GM12878 (cell line): ENCODE results near the gene MAP3K21. TPM values are rescaled to one million over a fixed set of nuclear protein-coding genes. Genes with fewer than 3 reads are reported as not detected.
A peak's percentile ranks its signal among the peaks of the same experiment; 100 is the strongest.

ENCODE experiments used
- ATAC-seq: fragments of 200-7000 bp; cut with Tn5 transposase; 3 replicates; pipeline ENCODE4 v1.9.1; 2020; ENCODE audit warnings: mild to moderate bottlenecking, moderate library complexity
- BruUV-seq: library from RNA; stranded (reverse); fragments of 400-500 nt; replicated peaks from 2 replicates; lab custom pipeline; 2021; lab: Mats Ljungman, UMichigan
- CTCF ChIA-PET: fragments of 300-600 bp; sonication (Branson Sonifier 250); formaldehyde crosslinking; extraction: SDS; loops from one replicate; lab custom pipeline; 2021; ENCODE audit warnings: inconsistent platforms; lab: Yijun Ruan, JAX
- POLR2A ChIA-PET: fragments of 350-600 bp; formaldehyde crosslinking; extraction: SDS; loops from one replicate; lab custom pipeline; 2021; ENCODE audit warnings: inconsistent platforms; lab: Charles Lee
- RAD21 ChIA-PET: fragments of 300-600 bp; sonication (Branson Sonifier 250); formaldehyde crosslinking; loops from one replicate; lab custom pipeline; 2023; ENCODE audit warnings: antibody characterized with exemption; ENCODE audit not compliant: unreplicated experiment; lab: Charles Lee
- SMC1A ChIA-PET: fragments of 300-600 bp; sonication (Branson Sonifier 250); formaldehyde crosslinking; loops from one replicate; lab custom pipeline; 2023; ENCODE audit not compliant: unreplicated experiment, uncharacterized antibody; lab: Charles Lee
- DNase-seq: peaks from one replicate; pipeline ENCODE4 v3.0.0-alpha.2; 2011; ENCODE audit warnings: low read depth, low spot score
- FAIRE-seq: peaks from 3 replicates; lab custom pipeline; 2011; peaks lifted over from hg19 to GRCh38; lab: Jason Lieb, UNC
- H2AFZ ChIP-seq: 2 replicates; pipeline ENCODE4 v1.6.0; 2011; ENCODE audit warnings: low read depth, low read length, control low read depth; ENCODE audit not compliant: control insufficient read depth
- H3K27ac ChIP-seq: 2 replicates; pipeline ENCODE4 v1.5.1; 2011; ENCODE audit warnings: control low read depth; ENCODE audit not compliant: control insufficient read depth, insufficient read depth
- H3K27me3 ChIP-seq, 2 experiments: replicated peaks in 1 of 2; 2 replicates each; pipeline versions ENCODE4 v1.6.0 to v1.6.1; 2011; ENCODE audit warnings: low read length in 1 of 2; ENCODE audit not compliant: control insufficient read depth in 2 of 2, insufficient read depth in 2 of 2
- H3K36me3 ChIP-seq, 2 experiments: 2 replicates each; pipeline ENCODE4 v1.5.1; 2011; ENCODE audit warnings: low read length in 1 of 2; ENCODE audit not compliant: control insufficient read depth in 2 of 2, insufficient read depth in 2 of 2
- H3K4me1 ChIP-seq: 2 replicates; pipeline ENCODE4 v1.6.1; 2011; ENCODE audit warnings: mild to moderate bottlenecking, low read length, moderate library complexity, mixed read lengths; ENCODE audit not compliant: control insufficient read depth, insufficient read depth
- H3K4me2 ChIP-seq: 2 replicates; pipeline ENCODE4 v1.6.0; 2011; ENCODE audit warnings: control low read depth; ENCODE audit not compliant: control insufficient read depth, insufficient read depth
- H3K4me3 ChIP-seq: fragments of 200-600 bp; sonication (generic); 2 replicates; pipeline ENCODE4 v1.5.1; 2016
- H3K79me2 ChIP-seq: 2 replicates; pipeline ENCODE4 v1.6.0; 2011; ENCODE audit warnings: low read length; ENCODE audit not compliant: control insufficient read depth, insufficient read depth
- H3K9ac ChIP-seq: 2 replicates; pipeline ENCODE4 v1.8.0; 2011; ENCODE audit warnings: low read length, control low read depth, mixed read lengths; ENCODE audit not compliant: control insufficient read depth, insufficient read depth
- H3K9me3 ChIP-seq: replicated peaks from 3 replicates; pipeline ENCODE4 v1.5.1; 2011; ENCODE audit warnings: mild to moderate bottlenecking, low read length; ENCODE audit not compliant: control insufficient read depth, insufficient read depth
- H4K20me1 ChIP-seq: 2 replicates; pipeline ENCODE4 v1.6.0; 2011; ENCODE audit not compliant: control insufficient read depth, insufficient read depth
- EED ChIP-seq: sonication (generic); IDR thresholded peaks from 2 replicates; pipeline ENCODE4 v1.6.1; 2016; ENCODE audit warnings: antibody characterized with exemption, low read depth
- RAD51 ChIP-seq: fragments of 450-650 bp; IDR thresholded peaks from 2 replicates; pipeline ENCODE4 v1.6.1; 2016; ENCODE audit warnings: moderate library complexity, mild to moderate bottlenecking, inconsistent platforms
- RELA ChIP-seq: fragments of 450-650 bp; IDR thresholded peaks from 2 replicates; pipeline ENCODE4 v1.8.0; 2014; ENCODE audit warnings: borderline replicate concordance; ENCODE audit not compliant: partially characterized antibody
- SMAD5 ChIP-seq: IDR thresholded peaks from 2 replicates; pipeline ENCODE4 v1.6.1; 2016; ENCODE audit warnings: antibody characterized with exemption, low read depth
- SREBF2 ChIP-seq: IDR thresholded peaks from 2 replicates; pipeline ENCODE4 v1.6.1; 2012; ENCODE audit warnings: mild to moderate bottlenecking, low read length
- WGBS: methylation state at CpG from one replicate; pipeline ENCODE4 v1.1.6; 2016; ENCODE audit warnings: low lambda C conversion rate; ENCODE audit not compliant: insufficient replicate concordance, insufficient coverage; ENCODE audit errors: missing lambda C conversion rate; 5-methylcytosine and 5-hydroxymethylcytosine counted together
- in situ Hi-C: fragments of 300-500 bp; cut with MboI; formaldehyde crosslinking; loops from 9 replicates; pipeline ENCODE4 v1.14.3; 2018; ENCODE audit warnings: mixed read lengths
- intact Hi-C: fragments of 100-400 bp; cut with micrococcal nuclease; formaldehyde crosslinking; loops from one replicate; pipeline ENCODE4 v1.14.2; 2022; ENCODE audit not compliant: unreplicated experiment
- polyA plus RNA-seq, 11 experiments: library from polyadenylated mRNA; depleted of rRNA in 4 of 11; unstranded in 6 of 11; stranded (reverse) in 5 of 11; fragments of >200 nt; fragmentation: Nextera tagmentation in 4 of 11; fragmentation: Illumina TruSeq in 1 of 11; extraction: Ambion mirVana in 4 of 11; extraction: Trizol in 1 of 11; gene quantifications; 1 replicate in 1 of 11; 2 replicates in 10 of 11; pipeline versions ENCODE4 v1.2.1 to v1.2.3, GENCODE V29; 2011 to 2016; ENCODE audit warnings: inconsistent platforms in 2 of 11, missing spikeins in 2 of 11, low read depth in 1 of 11
- total RNA-seq, 4 experiments: library from RNA; depleted of rRNA in 3 of 4; stranded (reverse); fragments of >200 nt in 3 of 4; fragmentation: Illumina TruSeq in 1 of 4; extraction: Trizol in 1 of 4; gene quantifications; 2 replicates each; pipeline versions ENCODE4 v1.2.1 to v1.2.3, GENCODE V29; 2013 to 2021
- TF ChIP-seq, protein P1 (sequence below): fragments of 150-350 bp; IDR thresholded peaks from 2 replicates; pipeline ENCODE4 v1.6.1; 2016; ENCODE audit warnings: low read depth, low read length
- TF ChIP-seq, protein P2 (sequence below): IDR thresholded peaks from 2 replicates; pipeline ENCODE4 v1.6.1; 2011; ENCODE audit warnings: mild to moderate bottlenecking, low read depth, low read length, moderate library complexity; ENCODE audit not compliant: insufficient replicate concordance

MAP3K21 gene
- total and polyA plus RNA-seq, 10 of the 15 experiments (the other 5 are each of a cell fraction or from before 2014, with no cell fraction given), result 0.02 to 0.21 (median 0.09) TPM; not detected in 1

DNA sequence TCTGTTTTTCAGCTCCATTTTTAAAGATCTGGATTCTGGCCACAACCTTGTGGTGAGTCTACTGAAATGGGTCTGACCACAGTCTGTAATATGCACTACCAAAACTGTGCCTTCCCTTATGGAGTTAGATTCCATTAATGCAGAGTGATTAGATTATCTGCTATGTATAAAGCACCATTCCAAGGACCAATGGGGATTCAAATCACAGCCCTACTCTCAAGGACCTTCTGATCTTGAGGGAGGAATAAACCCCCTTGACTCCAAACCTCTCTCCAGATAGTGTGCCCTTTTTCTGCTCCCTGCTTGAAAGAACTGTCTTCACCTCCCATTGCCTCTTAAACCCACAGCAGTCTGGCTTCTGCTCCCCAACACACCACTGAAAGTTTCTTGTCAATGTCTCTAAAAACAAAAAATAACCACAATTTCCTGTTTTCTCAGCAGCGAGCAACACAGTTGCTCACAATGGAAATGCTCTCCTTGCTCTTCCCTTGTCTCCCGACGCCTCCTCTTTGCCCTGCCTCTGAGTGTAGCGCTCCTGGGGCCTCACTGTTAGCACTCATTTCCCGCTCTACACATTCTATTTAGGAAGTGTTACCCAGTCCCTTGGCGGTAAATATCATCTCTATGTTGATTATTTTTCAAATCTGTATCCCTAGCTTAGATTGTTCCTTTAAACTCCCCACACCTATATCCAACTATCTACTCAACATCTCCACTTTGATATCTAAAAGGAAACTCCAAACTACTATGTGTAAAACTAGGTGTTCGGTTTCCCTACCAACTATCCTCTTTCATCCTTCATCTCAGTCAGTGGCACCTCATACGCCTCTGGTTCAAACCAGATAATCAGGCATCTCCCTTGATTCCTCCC lies 45.6 kb upstream of the MAP3K21 start (continued):
- TF ChIP-seq, protein P1, sequence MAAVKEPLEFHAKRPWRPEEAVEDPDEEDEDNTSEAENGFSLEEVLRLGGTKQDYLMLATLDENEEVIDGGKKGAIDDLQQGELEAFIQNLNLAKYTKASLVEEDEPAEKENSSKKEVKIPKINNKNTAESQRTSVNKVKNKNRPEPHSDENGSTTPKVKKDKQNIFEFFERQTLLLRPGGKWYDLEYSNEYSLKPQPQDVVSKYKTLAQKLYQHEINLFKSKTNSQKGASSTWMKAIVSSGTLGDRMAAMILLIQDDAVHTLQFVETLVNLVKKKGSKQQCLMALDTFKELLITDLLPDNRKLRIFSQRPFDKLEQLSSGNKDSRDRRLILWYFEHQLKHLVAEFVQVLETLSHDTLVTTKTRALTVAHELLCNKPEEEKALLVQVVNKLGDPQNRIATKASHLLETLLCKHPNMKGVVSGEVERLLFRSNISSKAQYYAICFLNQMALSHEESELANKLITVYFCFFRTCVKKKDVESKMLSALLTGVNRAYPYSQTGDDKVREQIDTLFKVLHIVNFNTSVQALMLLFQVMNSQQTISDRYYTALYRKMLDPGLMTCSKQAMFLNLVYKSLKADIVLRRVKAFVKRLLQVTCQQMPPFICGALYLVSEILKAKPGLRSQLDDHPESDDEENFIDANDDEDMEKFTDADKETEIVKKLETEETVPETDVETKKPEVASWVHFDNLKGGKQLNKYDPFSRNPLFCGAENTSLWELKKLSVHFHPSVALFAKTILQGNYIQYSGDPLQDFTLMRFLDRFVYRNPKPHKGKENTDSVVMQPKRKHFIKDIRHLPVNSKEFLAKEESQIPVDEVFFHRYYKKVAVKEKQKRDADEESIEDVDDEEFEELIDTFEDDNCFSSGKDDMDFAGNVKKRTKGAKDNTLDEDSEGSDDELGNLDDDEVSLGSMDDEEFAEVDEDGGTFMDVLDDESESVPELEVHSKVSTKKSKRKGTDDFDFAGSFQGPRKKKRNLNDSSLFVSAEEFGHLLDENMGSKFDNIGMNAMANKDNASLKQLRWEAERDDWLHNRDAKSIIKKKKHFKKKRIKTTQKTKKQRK, result no peak
- TF ChIP-seq RAD51, result no peak
- TF ChIP-seq, all 136 proteins: peak for 7

DNA sequence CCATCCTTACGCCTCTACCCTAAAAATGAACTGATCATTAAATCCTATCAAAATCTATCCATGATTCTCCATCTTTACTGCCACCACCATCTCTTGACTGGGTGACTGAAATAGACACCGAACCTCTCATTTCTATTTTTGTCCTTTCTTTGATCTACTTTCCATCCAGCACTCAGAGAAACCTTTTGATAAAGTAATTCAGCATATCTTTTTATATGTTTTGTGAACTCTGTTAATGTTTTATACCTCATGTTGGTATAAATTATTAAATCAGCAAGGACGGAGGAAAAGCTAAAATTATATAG lies 45.0 kb upstream of the MAP3K21 start:
- in situ Hi-C loops, result no loop called here
- H3K4me1 ChIP-seq, result peaks cover 13% of the 10 kb centered on the region
- H3K27ac ChIP-seq, result no peak overlapping the region
- WGBS, result 82% methylated on average over 3 of the region's 3 CpGs
- no peak for DNase-seq
- TF ChIP-seq SREBF2 (no peak), RAD51 (no peak), EED (no peak), RELA (no peak), SMAD5 (no peak)
- TF ChIP-seq, protein P2, sequence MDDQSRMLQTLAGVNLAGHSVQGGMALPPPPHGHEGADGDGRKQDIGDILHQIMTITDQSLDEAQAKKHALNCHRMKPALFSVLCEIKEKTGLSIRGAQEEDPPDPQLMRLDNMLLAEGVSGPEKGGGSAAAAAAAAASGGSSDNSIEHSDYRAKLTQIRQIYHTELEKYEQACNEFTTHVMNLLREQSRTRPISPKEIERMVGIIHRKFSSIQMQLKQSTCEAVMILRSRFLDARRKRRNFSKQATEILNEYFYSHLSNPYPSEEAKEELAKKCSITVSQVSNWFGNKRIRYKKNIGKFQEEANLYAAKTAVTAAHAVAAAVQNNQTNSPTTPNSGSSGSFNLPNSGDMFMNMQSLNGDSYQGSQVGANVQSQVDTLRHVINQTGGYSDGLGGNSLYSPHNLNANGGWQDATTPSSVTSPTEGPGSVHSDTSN, result no peak
- H3K9me3 ChIP-seq, result no peaks in the 10 kb centered on the region; the same call in 1 of the 3 replicates
- no TSS peak for BruUV-seq
- H3K4me2 ChIP-seq, result 0 out of 2 replicates have a peak overlapping the region, but pooled peaks have one; percentile 58
- H2AFZ ChIP-seq, result no peak overlapping the region
- SMC1A ChIA-PET, result no interaction called here
- FAIRE-seq, result no peak
- H3K27me3 ChIP-seq, result no peaks in the 10 kb centered on the region
- CTCF ChIA-PET, result no interaction called here
- H3K9ac ChIP-seq, result no peak overlapping the region
- peak; percentile 20; the same call in 2 of the 3 replicates for ATAC-seq
- no peak overlapping the region for H3K4me3 ChIP-seq
- intact Hi-C loops, result no loop called here
- no peaks in the 10 kb centered on the region for H3K79me2 ChIP-seq
- POLR2A ChIA-PET, result no interaction called here
- RAD21 ChIA-PET, result no interaction called here
- no peaks in the 10 kb centered on the region for H3K36me3 ChIP-seq
- H4K20me1 ChIP-seq, result no peaks in the 10 kb centered on the region
